Measurements from ENCODE around the gene FGF18. TPM values are rescaled to one million over a fixed set of nuclear protein-coding genes. Genes with fewer than 3 reads are reported as not detected.

FGF18 gene
- total RNA-seq, 2 donors from 2014 or later = 0.41 to 0.51 TPM

- WGBS = 78% methylated on average over 13 of the region's 14 CpGs
- Histone ChIP-seq H3K4me3 (no peak overlapping the region), H3K9me3 (no peaks in the 10 kb centered on the region), H3K36me3 (no peaks in the 10 kb centered on the region), H3K4me1 (replicated peaks) (no peaks in the 10 kb centered on the region), H3K27me3 (replicated peaks; ENCODE audit: insufficient read depth) (no peaks in the 10 kb centered on the region), H3K27ac (no peak overlapping the region)
- DNase-seq (ENCODE audit: low spot score) = no peak
- TF ChIP-seq POLR2AphosphoS5 (IDR thresholded peaks at IDR 0.05) = no peak
- no peak for TF ChIP-seq POLR2A (IDR thresholded peaks at IDR 0.05)
- TF ChIP-seq CTCF (IDR thresholded peaks at IDR 0.05) = no peak
- intact Hi-C loops (cut with DNase I) = no loop called here
Measured at GRCh38 chr5:171445644-171446516, 26.4 kb downstream of the FGF18 start.

- WGBS = 93% methylated on average over 5 of the region's 5 CpGs
- intact Hi-C loops (cut with DNase I) = no loop called here
- H3K9me3 ChIP-seq = no peaks in the 10 kb centered on the region
- no peak for DNase-seq (ENCODE audit: low spot score)
- no peak overlapping the region for H3K27ac ChIP-seq
- no peaks in the 10 kb centered on the region for H3K36me3 ChIP-seq
- H3K4me1 ChIP-seq (replicated peaks) = no peaks in the 10 kb centered on the region
- no peak for TF ChIP-seq POLR2AphosphoS5 (IDR thresholded peaks at IDR 0.05)
- no peak for TF ChIP-seq CTCF (IDR thresholded peaks at IDR 0.05)
- no peak for TF ChIP-seq POLR2A (IDR thresholded peaks at IDR 0.05)
- H3K27me3 ChIP-seq (replicated peaks; ENCODE audit: insufficient read depth) = no peaks in the 10 kb centered on the region
- no peak overlapping the region for H3K4me3 ChIP-seq
Measured at GRCh38 chr5:171447226-171447625, 27.8 kb downstream of the FGF18 start.

DNA sequence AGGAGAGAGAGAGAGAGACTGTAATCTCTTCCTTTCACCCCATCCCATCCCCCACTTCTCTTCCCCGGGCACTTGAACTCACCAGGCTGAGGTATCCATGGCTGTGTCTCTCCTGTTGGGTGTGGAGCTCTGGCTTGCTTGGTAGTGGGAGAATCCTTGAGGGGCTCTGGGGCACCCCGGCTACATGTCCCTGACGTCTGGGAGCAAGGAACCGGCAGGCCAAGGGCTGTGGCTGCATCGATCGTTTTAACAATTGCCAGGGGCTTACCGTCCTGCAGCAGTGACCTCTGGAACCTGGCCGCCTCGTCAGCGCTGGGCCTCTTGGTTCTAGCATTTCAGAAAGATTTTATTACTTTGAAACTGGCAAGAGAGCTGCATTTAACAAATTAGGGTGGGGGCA, 30.0 kb downstream of the FGF18 start:
- Histone ChIP-seq H3K36me3 (no peaks in the 10 kb centered on the region), H3K4me3 (no peak overlapping the region), H3K27ac (no peak overlapping the region), H3K27me3 (replicated peaks; ENCODE audit: insufficient read depth) (no peaks in the 10 kb centered on the region), H3K9me3 (no peaks in the 10 kb centered on the region), H3K4me1 (replicated peaks) (no peaks in the 10 kb centered on the region)
- WGBS = 76% methylated on average over 10 of the region's 10 CpGs
- TF ChIP-seq CTCF (IDR thresholded peaks at IDR 0.05) (no peak), POLR2AphosphoS5 (IDR thresholded peaks at IDR 0.05) (no peak), POLR2A (IDR thresholded peaks at IDR 0.05) (no peak)
- DNase-seq (ENCODE audit: low spot score) = no peak
- intact Hi-C loops (cut with DNase I) = no loop called here

GRCh38 chr5:171450423-171451331, 31.2 kb downstream of the FGF18 start:
- 15% methylated on average over 63 of the region's 88 CpGs for WGBS

More at GRCh38 chr5:171450423-171451331, 31.2 kb downstream of the FGF18 start:
- no peaks in the 10 kb centered on the region for H3K4me1 ChIP-seq (replicated peaks)
- no peaks in the 10 kb centered on the region for H3K27me3 ChIP-seq (replicated peaks; ENCODE audit: insufficient read depth)
- peak overlapping the region; percentile 33 to 36 for H3K4me3 ChIP-seq
- TF ChIP-seq POLR2AphosphoS5 (IDR thresholded peaks at IDR 0.05) (no peak), CTCF (IDR thresholded peaks at IDR 0.05) (no peak), POLR2A (IDR thresholded peaks at IDR 0.05) (no peak)
- H3K36me3 ChIP-seq = no peaks in the 10 kb centered on the region
- intact Hi-C loops (cut with DNase I) = no loop called here
- peak overlapping the region; percentile 68 to 71 for H3K27ac ChIP-seq
- H3K9me3 ChIP-seq = no peaks in the 10 kb centered on the region
- no peak for DNase-seq (ENCODE audit: low spot score)
